HT-29 (cell line): Measurements from ENCODE around the gene TERT. TPM values are rescaled to one million over a fixed set of nuclear protein-coding genes. Genes with fewer than 3 reads are reported as not detected.
A peak's percentile ranks its signal among the peaks of the same experiment; 100 is the strongest.
"Not testable (repeated sequence)": the region's sequence is repeated elsewhere in the genome, so short reads cannot be mapped to it uniquely, and the experiment has no call there.

ENCODE experiments used
- DNase-seq: peaks from one replicate; pipeline ENCODE4 v3.0.0-alpha.2; 2015; ENCODE audit warnings: low spot score
- total RNA-seq: library from RNA; depleted of rRNA; stranded (reverse); fragments of >200 nt; shearing (Covaris generic); gene quantifications from 2 replicates; pipeline ENCODE4 v1.2.3, GENCODE V29; 2014; rRNA removed

TERT gene
- total RNA-seq = 0.23 and 4.9 TPM in 2 replicates

DNA sequence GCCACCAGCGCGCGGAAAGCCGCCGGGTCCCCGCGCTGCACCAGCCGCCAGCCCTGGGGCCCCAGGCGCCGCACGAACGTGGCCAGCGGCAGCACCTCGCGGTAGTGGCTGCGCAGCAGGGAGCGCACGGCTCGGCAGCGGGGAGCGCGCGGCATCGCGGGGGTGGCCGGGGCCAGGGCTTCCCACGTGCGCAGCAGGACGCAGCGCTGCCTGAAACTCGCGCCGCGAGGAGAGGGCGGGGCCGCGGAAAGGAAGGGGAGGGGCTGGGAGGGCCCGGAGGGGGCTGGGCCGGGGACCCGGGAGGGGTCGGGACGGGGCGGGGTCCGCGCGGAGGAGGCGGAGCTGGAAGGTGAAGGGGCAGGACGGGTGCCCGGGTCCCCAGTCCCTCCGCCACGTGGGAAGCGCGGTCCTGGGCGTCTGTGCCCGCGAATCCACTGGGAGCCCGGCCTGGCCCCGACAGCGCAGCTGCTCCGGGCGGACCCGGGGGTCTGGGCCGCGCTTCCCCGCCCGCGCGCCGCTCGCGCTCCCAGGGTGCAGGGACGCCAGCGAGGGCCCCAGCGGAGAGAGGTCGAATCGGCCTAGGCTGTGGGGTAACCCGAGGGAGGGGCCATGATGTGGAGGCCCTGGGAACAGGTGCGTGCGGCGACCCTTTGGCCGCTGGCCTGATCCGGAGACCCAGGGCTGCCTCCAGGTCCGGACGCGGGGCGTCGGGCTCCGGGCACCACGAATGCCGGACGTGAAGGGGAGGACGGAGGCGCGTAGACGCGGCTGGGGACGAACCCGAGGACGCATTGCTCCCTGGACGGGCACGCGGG, at the start of gene TERT:
TERT (minus strand) TSS at position 234 of the 815 bp plus-strand sequence; CDS start at position 155, 79 bp downstream.
- DNase-seq = no peak

DNA sequence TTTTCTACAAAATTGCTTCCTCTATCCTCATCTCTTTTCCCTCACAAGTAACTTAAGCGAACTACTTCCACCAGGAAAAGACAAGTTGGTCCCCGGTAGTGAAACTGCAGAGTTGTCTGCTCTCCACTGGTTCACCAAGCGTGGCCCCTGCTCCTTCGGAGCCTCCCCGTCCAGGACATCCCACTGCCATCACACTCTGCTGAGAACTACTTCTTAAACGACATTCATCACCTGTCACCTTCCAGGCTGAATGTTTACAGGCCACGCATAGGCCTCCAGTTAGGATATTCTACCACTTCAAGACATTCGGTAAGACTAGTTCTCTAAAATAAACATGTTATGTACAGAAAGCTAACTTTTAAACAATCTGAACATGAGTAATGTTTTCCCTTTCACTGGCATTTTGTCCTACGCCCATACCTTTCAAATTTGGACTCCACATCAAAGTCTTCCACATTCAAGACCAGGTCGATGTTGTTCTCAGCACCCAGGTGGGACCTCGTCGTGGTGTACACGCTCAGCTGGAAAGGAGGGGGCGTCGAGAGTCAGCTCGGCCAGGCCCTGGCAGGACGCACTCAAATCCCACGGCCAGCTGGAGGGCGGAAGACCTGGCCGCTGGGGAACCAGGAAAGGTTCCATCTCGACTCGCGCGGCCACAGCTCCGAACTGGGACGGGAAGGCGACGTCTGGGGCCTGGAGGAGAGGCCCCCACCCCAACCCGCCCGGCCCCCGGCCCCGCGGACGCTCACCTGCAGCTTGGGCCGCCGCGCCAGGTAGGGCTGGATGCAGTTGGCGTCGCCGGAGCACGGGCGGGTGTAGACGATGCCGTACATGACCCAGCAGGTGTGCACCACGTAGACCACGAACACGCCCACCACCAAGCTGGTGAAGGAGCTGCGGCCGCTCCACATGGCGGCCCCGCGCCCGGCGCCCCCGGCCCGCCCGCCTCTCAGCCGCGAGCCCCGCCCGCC, 49.3 kb upstream of the TERT start:
- peak; percentile 42 for DNase-seq

DNA sequence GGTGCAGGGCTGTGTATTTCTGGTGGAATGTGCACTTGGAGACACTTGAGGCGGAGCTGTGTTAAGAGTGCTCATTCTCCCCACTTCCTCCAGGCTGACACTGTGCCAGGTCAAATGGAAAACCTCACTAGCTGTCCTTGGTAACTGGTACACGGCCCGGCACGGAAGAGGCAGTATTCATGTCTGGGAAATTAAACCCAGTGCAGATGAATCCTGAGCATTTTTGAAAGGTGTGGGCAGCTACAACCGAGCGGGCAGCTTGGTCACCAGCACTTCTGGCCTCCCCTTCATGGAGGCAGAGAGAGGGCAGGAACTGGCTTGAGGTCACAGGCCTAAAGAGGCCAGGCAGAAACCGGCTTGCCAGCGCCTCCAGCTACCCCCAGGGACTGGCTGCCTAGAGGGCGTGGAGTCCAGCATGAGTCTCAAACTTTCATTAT, 48.5 kb upstream of the TERT start:
- no peak for DNase-seq

DNA sequence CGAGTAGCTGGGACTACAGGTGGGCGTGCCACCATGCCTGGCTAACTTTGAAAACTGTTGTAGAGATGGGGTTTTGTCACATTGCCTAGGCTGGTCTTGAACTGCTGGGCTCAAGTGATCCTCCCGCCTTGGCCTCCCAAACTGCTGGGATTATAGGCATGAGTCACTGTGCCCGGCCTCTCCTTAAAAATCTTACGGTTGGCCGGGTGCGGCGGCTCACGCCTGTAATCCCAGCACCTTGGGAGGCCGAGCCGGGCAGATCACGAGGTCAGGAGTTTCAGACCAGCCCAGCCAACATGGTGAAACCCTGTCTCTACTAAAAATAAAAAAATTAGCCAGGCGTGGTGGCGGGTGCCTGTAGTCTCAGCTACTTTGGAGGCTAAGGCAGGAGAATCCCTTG, 47.8 kb upstream of the TERT start:
- DNase-seq = not testable (repeated sequence)

DNA sequence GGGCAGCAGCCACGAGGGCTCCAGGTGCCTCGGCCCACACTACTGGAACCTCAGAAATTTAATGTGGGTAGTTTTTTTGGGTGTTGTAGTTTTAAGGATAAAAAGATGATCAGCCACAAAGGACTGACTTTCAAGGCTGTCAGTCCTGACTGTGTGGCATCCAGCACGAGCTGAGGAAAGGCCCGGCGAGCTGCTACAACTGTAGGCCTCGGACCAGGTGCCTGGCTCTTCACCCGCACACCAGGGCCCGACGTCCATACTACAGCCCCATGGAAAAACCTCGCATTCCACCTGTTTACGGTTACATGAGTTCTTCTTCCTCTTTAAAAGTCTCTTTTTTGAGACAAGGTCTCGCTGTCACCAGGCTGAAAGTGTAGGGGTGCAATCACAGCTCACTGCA, 47.4 kb upstream of the TERT start:
- DNase-seq = no peak

DNA sequence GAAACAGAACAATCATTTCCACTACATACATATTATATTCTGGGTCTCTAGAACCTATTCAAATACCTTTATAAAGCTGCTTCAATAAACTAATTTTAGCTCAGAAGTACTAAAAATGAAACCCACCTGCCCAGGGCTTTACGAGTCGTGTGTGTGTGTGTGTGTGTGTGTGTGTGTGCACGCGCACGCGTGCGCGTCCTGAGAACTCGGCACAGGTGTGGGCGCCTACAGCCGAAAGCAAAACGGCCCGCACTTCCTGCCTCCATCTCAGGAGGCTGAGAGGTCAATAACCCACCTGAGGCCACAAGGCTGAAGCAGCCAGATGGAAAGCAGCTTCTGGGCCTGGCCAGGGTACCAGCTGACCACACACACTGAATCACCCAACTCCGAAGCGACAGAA, 47.0 kb upstream of the TERT start:
- no peak for DNase-seq

DNA sequence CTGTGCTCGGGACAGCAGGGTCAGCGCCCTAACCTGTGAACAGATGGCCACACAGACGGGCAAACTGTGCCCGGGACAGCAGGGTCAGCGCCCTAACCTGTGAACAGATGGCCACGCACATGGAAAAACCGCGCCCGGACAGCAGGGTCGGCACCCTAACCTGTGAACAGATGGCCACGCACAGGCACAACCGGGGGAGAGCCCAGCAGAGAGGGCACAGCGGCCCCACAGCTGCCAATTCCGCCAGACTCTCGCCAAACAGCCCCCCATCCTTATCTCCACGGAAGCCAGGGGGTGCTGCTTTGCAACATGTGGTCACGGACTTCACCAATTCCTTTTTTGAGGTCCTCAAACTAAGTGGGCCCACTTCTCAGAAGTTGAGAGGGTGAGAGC, 44.9 kb upstream of the TERT start:
- not testable (repeated sequence) for DNase-seq

DNA sequence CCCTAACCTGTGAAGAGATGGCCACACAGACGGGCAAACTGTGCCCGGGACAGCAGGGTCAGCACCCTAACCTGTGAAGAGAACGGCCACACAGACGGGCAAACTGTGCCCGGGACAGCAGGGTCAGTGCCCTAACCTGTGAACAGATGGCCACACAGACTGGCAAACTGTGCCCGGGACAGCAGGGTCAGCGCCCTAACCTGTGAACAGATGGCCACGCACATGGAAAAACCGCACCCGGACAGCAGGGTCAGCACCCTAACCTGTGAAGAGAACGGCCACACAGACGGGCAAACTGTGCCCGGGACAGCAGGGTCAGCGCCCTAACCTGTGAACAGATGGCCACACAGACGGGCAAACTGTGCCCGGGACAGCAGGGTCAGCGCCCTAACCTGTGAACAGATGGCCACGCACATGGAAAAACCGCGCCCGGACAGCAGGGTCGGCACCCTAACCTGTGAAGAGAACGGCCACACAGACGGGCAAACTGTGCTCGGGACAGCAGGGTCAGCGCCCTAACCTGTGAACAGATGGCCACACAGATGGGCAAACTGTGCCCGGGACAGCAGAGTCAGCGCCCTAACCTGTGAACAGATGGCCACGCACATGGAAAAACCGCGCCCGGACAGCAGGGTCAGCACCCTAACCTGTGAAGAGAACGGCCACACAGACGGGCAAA, 44.4 kb upstream of the TERT start:
- DNase-seq = not testable (repeated sequence)

DNA sequence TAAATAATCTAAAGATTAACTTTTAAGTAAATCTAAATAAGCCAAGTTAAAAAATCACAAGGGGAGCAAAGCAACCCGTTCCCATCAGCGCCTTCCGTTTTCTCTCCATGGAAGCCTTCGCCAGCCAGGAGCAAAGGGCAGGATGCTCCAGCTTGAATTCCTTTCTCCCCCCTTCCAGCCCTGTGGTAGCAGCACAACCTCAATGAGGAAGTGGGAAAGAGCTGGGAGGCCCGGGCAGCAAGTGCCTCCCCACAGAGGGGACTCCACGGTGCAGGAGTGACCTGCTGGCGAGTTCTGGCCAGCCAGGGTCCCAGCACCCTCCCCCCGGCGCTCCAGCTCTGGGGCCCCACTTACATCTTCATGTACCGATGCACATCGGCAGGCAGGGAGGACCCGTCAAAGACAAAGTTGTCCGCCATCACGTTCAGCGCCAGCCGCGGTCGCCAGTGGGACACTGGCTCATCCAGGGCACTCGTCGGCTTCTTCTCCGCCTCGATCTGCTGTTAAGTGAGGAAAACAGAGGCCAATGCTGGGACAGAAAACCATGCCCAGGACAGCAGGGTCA, 43.7 kb upstream of the TERT start:
- DNase-seq = no peak

DNA sequence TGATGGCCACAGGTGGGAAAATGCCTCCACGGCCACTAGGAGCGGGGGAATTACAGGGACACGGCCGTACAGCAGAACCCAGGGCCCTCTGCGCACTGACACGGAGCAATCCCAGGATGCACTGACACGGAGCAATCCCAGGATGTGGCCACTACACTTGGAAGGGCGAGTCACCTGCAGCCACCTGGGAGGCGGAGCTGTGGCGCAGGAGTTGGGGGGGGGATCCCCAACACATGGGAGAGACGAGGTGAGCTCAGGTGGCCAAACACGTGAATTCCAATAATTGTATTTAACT, 43.3 kb upstream of the TERT start:
- DNase-seq = no peak

DNA sequence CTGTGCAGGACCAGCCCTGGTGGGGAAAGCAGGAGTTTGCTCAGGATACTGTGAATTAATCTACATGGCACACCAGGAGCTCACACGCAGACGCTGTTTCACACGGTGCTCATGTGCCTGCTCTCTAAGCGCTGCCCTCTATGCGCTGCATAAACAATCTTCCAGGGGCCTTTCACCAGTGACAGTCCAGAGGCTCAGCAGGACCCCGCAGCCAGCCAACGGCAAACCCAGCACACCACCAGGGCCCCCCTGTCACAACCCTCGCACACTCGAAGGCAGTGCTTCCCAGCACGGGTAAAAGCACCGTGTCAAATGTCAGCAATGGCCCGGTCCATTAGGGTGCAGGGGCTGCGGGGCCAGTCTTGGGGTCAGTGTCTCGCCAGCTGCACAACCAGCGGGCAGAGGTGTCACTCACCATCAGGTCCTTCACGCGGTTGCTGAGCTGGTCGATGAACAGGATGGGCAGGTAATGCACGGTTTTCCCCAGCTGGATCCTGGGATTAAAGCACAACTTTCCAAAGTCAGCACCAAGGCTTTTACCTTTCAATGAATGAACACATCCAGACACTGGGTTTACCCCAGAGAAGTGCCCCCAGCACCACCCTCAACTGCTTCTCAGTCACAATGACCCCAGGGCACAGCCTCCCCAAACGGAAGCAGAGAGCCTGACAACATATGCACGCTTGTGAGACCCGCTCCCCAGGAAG, 42.8 kb upstream of the TERT start:
- DNase-seq = no peak

DNA sequence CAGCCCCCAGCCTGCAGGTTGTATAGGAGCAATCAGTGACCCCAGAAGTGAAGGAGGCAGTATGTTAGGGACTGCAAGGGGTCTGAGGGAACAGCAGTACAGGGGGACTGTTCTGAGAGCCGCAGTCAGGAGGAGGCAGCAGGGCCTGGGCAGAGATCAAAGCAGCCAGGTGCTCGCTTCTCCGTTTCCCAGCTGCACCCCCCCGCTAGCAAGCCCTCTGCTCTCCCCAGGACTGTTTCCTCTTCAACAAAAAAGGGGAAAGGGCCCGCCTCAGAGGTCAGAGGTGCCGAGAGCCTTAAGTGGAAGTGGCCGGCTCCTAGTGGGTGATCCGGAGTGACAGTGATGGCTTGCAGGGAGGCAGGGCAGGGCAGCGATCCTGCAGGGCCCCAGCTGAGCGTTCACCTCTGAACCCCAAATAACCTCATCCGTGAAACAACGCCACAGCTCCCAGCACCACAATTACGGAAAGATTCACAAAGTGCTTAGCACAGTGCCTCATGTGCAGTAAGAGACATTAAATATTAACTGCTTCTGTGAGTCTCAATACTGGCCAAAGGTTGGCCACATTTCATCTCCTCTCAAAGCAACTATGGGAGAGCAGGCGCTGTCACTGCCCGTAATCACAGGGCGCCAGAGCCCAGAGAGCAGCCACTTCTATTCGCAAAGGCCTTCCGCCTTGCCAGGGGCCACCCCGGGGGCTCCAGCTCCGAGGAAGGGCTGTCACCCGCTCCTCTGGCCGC, 42.1 kb upstream of the TERT start:
- no peak for DNase-seq

DNA sequence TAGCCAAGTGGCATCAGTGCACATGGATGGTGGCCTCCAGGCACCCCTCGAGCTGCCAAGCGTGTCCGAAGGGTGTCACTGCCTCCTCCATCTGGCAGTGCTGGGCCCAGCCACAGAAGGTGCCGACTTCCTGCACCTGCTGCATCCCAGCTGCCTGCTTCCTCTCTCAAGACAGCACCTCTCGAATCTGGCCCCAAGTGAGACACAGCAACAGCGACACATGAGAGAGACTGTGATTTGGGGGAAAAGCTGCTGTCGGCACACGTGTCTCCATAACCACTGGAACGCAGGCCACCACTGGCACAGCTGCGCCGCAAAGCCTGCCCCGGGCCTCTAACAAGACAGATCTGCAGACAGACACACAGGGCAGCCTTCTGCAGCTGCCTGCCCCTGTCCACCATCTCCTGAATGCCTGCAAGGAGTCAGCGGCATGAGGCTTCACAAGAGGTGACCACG, 41.3 kb upstream of the TERT start:
- DNase-seq = no peak

DNA sequence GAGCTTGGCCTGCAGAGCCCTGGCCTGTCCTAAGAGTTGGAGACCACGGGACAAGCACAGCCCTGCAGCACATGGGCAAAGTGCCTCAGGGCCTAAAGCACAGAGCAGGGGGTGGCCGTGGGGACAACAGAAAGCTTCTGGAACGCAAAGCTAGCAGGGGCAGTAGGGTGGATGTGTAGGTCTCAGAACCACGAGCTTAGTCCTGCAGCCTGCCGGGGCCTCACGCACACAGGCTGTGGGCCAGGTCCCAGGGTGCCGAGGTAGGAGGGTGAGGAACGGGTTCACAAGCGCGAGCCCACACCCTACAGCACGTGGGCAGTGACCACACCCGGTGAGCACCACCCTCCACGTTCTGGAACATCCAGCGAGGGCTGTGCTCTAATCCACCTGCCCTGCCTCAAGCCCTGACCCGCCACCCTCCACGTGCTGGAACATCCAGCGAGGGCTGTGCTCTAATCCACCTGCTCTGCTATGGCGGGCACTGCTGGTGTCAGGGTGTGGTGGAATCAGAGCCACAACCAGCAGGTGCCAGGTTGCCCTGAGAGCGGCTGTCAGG, 40.8 kb upstream of the TERT start:
- DNase-seq = no peak

DNA sequence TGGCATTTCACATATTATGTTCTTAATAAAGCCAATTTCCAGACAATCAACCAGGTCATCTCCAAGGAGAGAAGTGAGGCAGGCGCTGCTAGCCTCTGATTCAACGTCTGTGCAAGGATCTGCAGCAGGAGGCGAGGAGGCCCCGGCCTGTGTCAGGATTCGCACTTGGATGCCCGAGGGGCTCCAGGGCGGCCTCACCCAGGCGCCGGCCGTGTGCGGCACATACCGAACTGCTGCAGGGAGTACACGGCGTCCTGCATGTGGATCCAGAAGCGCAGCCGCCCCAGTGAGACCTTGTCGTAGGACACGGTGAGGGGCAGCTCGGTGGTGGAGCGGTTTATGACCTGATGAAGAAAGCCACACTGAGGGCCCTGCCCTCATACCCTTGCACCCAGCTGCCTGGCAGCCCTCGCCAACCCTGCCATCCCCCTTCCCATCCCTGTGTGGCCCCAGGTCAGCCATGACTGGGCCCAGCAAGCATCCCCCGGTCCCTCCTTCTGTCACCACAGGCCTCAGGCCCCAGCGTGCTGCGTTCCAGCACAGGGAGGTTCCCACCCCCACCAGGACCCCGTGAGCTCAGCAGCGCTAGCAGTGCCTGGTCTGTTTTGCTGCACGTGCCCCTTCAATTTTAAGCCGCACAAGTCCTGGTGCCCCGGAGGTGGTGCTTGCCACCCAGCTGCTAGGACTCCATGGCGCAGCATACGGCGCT, 40.1 kb upstream of the TERT start:
- no peak for DNase-seq

DNA sequence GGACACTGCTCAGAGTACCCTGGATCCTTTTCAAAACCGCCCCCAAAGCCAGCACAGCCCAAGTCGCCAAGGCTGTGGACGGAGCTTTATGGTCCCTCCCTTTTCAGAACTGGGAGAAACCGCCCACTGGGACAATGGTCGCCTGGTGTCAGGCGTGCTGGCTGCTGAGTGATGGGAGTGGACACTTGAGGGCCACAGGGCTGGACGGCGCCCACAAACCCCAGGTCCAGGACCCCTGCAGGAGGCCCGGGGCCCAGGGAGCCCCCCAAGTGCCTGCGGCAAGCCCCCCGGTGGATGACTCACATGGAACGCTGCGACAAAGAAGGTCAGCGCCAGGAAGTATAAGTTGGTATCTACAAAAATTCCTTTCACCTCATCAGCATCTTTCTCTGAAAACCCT, 39.1 kb upstream of the TERT start:
- no peak for DNase-seq

DNA sequence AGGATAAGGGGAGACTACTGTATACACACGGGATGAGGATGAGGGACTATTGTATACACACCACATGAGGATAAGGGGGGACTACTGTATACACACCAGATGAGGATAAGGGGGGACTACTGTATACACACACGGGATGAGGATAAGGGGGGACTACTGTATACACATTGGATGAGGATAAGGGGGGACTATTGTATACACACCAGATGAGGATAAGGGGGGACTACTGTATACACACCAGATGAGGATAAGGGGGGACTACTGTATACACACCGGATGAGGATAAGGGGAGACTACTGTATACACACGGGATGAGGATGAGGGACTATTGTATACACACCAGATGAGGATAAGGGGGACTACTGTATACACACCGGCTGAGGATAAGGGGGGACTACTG, 38.4 kb upstream of the TERT start:
- DNase-seq = not testable (repeated sequence)

DNA sequence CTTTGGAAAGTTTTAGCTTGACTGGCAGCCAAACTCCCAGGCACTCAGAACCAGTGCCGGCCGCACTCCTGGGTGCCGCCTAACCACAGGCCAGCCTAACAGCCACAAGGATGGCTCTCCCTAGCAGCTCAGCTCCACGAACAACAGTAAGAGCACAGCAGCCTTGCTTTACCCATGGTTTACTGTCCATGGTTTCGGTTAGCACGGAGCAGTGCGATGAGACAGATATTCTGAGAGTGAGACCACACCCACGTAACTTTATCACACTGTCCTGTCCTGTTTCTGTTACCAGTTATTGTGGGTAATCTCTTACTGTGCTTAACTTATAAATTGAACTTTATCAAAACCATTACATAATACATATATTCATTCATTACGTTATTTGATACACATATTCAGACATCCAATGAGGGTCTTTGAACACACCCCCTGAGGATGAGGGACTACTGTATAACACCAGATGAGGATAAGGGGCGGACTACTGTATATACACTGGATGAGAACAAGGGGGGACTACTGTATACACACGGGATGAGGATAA, 37.7 kb upstream of the TERT start:
- DNase-seq = peak; percentile 31

DNA sequence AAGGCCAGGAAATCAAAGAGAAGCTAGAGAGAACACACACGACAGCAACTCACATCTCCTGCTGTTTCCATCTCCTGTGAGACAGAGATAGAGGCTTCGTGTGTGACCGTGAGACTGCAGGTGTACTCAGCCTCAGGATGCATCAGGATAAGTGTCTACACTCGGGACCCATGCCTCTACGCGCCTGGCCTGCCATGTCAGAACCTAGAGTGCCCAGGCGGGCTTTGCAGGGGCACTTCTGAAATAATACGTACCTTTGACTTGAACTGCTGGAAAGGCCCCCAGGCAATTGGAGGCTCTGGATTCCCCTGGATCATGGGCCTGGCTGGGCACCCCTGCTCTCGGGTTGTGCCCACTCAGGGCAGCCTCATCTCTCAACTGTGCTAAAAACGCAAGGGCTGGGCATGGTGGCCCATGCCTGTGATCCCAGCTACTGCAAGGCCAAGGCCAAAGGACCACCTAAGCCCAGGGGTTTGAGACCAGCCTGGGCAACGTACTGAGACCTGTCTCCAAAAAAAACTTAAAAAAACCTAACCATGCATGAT, 37.1 kb upstream of the TERT start:
- no peak for DNase-seq
